Suprapubic skin (tissue), 4 donors: ENCODE results near the gene YPEL2. TPM values are rescaled to one million over a fixed set of nuclear protein-coding genes. Genes with fewer than 3 reads are reported as not detected.

Experiments used
- DNase-seq, 2 donors: peaks; one replicate each; pipeline ENCODE4 v3.0.0-alpha.2; 2019; ENCODE audit warnings: low spot score in 2 of 2
- H3K27ac ChIP-seq: fragments of 200-600 bp; sonication (generic); one replicate; pipeline ENCODE4 v1.5.1; 2019
- H3K27me3 ChIP-seq: fragments of 200-600 bp; sonication (generic); one replicate; pipeline ENCODE4 v1.5.1; 2019
- H3K36me3 ChIP-seq: fragments of 200-600 bp; sonication (generic); one replicate; pipeline ENCODE4 v1.5.1; 2019
- H3K4me1 ChIP-seq: fragments of 200-600 bp; sonication (generic); one replicate; pipeline ENCODE4 v1.5.1; 2019
- H3K4me3 ChIP-seq: fragments of 200-600 bp; sonication (generic); one replicate; pipeline ENCODE4 v1.5.1; 2019; ENCODE audit warnings: mild to moderate bottlenecking
- H3K9me3 ChIP-seq: fragments of 200-600 bp; sonication (generic); one replicate; pipeline ENCODE4 v1.5.1; 2019
- CTCF ChIP-seq, 2 donors: fragments of 200-600 bp in 1 of 2; fragments of 450-650 bp in 1 of 2; sonication (generic) in 1 of 2; IDR thresholded peaks; one replicate each; pipeline ENCODE4 v1.5.1; 2016 to 2019; ENCODE audit warnings: antibody characterized with exemption in 2 of 2, mild to moderate bottlenecking in 1 of 2, moderate library complexity in 1 of 2
- EP300 ChIP-seq: sonication (generic); formaldehyde crosslinking; IDR thresholded peaks from one replicate; pipeline ENCODE4 v1.6.1; 2017; ENCODE audit warnings: antibody characterized with exemption
- POLR2A ChIP-seq, 2 donors: fragments of 450-650 bp; IDR thresholded peaks; one replicate each; pipeline ENCODE4 v1.6.1; 2017; ENCODE audit warnings: antibody characterized with exemption in 2 of 2, mild to moderate bottlenecking in 2 of 2, moderate library complexity in 2 of 2
- POLR2AphosphoS5 ChIP-seq, 3 donors: sonication (generic); formaldehyde crosslinking; IDR thresholded peaks; one replicate each; pipeline ENCODE4 v1.6.1; 2017; ENCODE audit warnings: antibody characterized with exemption in 3 of 3
- WGBS: methylation state at CpG from one replicate; pipeline ENCODE4 v1.1.5; 2018; 5-methylcytosine and 5-hydroxymethylcytosine counted together
- total RNA-seq, 4 donors: library from RNA; depleted of rRNA; stranded (reverse); fragments of >200 nt; gene quantifications; one replicate each; pipeline ENCODE4 v1.1.0, GENCODE V29; 2016

The YPEL2 gene
- total RNA-seq, 4 donors from 2014 or later, result 16.7 to 33.6 (median 21.3) TPM

- H3K36me3 ChIP-seq, result no peaks in the 10 kb centered on the region
- 81% methylated on average over 7 of the region's 7 CpGs for WGBS
- no peak for DNase-seq
- TF ChIP-seq EP300 (no peak), POLR2A (IDR thresholded peaks at IDR 0.05) (no peak), CTCF (IDR thresholded peaks at IDR 0.05) (no peak), POLR2AphosphoS5 (IDR thresholded peaks at IDR 0.05) (no peak)
- H3K9me3 ChIP-seq, result no peaks in the 10 kb centered on the region
- no peaks in the 10 kb centered on the region for H3K27me3 ChIP-seq
- H3K4me3 ChIP-seq, result no peak overlapping the region
- H3K4me1 ChIP-seq, result peaks cover 26% of the 10 kb centered on the region
- no peak overlapping the region for H3K27ac ChIP-seq
Observed at GRCh38 chr17:59347975-59348391, 16.5 kb downstream of the YPEL2 start.

DNA sequence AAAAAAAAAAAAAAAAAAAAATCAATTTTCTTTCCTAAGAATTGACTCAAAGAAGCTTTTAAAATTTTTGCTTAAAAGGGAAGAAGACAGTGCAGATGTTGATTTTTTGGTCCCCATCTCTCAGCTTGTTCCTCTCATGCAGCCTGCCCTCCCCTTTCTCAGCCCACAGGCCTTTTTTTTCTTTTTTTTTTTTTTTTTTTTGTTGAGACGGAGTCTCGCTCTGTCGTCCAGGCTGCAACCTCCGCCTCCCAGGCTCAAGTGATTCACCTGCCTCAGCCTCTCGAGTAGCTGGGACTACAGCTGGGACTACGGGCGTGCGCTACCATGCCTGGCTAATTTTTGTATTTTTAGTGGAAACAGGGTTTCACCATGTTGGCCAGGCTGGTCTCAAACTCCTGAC, 17.7 kb downstream of the YPEL2 start:
- no peaks in the 10 kb centered on the region for H3K27me3 ChIP-seq
- no peak overlapping the region for H3K4me3 ChIP-seq
- no peaks in the 10 kb centered on the region for H3K9me3 ChIP-seq
- H3K36me3 ChIP-seq, result no peaks in the 10 kb centered on the region
- no peak overlapping the region for H3K27ac ChIP-seq
- DNase-seq, result no peak
- 90% methylated on average over 8 of the region's 8 CpGs for WGBS
- H3K4me1 ChIP-seq, result peaks cover 27% of the 10 kb centered on the region
- no peak for TF ChIP-seq EP300
- no peak for TF ChIP-seq POLR2AphosphoS5 (IDR thresholded peaks at IDR 0.05)
- TF ChIP-seq CTCF (IDR thresholded peaks at IDR 0.05), result no peak
- no peak for TF ChIP-seq POLR2A (IDR thresholded peaks at IDR 0.05)

- no peak overlapping the region for H3K27ac ChIP-seq
- H3K4me1 ChIP-seq, result peaks cover 42% of the 10 kb centered on the region
- H3K36me3 ChIP-seq, result peaks cover 8% of the 10 kb centered on the region
- TF ChIP-seq CTCF (IDR thresholded peaks at IDR 0.05) (no peak), POLR2AphosphoS5 (IDR thresholded peaks at IDR 0.05) (no peak), POLR2A (IDR thresholded peaks at IDR 0.05) (no peak), EP300 (no peak)
- no peaks in the 10 kb centered on the region for H3K27me3 ChIP-seq
- no peaks in the 10 kb centered on the region for H3K9me3 ChIP-seq
- WGBS, result 91% methylated on average over 16 of the region's 16 CpGs
- no peak for DNase-seq
- no peak overlapping the region for H3K4me3 ChIP-seq
Observed at GRCh38 chr17:59353106-59353854, 21.8 kb downstream of the YPEL2 start.

DNA sequence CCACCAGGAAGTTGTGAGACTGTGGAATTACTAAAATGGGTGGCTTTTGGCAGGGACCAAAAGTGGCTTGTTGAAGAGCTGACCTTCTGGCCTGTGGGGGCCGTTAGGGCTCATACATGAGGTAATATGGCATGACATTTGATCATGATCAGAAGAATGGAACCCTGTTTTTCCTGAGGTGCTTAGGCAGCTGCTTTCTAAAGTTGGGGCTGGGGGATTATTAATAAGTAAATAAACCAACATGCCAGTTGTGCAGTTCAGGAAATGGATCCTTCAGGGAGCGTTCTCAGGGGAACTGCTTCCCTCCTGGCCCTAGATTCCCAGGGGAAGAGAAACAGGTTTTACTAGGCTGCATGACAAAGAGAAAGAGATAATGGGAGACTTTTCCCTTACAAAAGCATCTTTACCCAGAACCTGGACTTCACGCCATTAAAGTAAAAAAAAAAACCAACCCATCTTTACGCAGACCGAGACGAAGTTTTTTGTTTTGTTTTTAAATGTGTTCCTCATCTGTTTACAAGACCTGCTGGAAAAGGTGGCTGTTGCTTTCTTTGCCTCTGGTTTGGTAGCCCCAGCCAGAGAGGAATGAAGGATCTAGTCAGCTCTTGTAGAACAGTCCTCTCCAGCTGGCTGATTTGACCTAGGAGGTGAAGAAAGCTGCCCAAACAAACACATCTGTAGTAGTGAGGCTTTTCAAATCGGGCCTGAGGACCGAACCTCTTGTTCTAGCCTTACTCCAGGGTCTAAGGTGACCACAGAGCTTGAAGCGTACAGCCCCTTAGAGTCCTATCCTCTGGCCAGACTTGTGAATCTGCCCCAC, 22.7 kb downstream of the YPEL2 start:
- Histone ChIP-seq H3K36me3 (peaks cover 8% of the 10 kb centered on the region), H3K9me3 (no peaks in the 10 kb centered on the region), H3K4me1 (peaks cover 41% of the 10 kb centered on the region), H3K4me3 (no peak overlapping the region), H3K27ac (no peak overlapping the region), H3K27me3 (no peaks in the 10 kb centered on the region)
- TF ChIP-seq CTCF (IDR thresholded peaks at IDR 0.05) (no peak), POLR2AphosphoS5 (IDR thresholded peaks at IDR 0.05) (no peak), POLR2A (IDR thresholded peaks at IDR 0.05) (no peak), EP300 (no peak)
- 85% methylated on average over 9 of the region's 9 CpGs for WGBS
- DNase-seq, result no peak
